Midbrain (tissue), 1 donor: Measurements from ENCODE around the gene CDC42EP1.
"Not testable (repeated sequence)": the region's sequence is repeated elsewhere in the genome, so short reads cannot be mapped to it uniquely, and the experiment has no call there.

ENCODE experiments used
- DNase-seq: peaks from one replicate; lab custom pipeline; 2025; lab: John Stamatoyannopoulos, UW

Gene CDC42EP1

DNA sequence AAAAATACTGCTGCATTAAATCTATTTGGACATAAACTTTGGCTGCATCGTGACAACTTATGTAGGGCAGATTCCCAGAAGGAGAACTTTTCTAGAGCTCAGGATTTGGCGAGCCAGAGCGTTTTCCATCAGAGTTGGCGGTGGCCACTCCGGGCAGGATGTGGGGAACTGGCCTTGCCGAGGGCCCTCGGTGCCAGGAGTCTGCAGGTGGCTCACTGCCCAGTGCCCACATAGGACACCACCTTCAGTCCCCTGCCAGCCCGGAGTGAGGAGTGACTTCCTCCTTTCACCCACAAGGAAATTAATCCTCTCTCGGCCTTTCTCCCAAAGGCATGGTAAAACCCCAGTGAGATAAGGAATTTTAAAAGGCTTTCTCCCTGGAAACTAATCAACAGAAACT is 21.2 kb downstream of the CDC42EP1 start:
- peak; percentile 61 for DNase-seq

DNA sequence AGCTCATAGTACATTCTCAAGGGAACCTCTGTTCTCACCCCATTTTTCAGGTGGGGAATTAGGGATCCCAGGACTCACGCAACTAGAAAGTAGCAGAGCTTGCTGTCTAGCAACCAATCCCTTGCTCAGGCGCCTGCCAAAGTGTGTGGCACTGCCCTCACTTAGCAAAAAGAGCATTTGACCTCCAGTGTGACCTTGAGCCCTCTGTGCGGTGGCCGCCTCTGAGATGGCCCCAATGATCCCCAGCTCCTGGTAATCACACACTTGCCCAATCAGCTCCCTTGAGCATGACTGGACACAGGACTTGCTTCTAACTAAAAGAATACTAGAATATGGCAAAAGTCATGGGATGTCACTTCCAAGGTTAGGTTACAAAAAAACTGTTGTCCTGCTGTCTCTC is 22.2 kb downstream of the CDC42EP1 start:
- DNase-seq: no peak

DNA sequence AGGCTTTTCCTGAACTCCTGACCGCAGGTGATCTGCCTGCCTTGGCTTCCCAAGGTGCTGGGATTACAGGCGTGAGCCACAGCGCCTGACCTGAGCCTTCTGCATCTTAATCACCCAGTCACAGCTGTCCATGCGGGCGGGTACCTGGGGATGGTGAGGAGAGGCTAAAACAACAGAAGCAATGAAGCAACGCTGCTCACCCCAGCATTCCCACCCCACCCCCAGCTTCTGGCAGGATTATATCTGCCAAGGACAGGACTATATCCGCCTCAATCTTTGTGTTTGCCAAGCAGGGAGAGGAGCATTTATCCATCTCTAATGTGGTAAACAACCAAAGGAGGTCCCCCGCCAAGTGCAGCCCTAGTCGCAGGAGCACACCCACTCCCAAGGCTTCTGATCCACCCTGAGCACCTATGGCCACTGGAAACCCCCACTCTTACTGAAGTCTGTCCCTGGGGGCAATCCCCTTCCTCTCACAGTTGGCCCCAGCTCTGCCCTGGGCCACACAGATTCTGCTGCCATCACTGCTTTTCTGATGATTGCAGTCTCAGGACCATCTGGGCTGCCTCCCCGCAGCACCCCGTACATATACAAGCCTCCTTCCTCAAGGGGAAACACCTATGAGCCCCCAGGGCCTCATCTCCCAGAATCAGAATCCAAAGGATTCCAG is 28.4 kb downstream of the CDC42EP1 start:
- DNase-seq: no peak

DNA sequence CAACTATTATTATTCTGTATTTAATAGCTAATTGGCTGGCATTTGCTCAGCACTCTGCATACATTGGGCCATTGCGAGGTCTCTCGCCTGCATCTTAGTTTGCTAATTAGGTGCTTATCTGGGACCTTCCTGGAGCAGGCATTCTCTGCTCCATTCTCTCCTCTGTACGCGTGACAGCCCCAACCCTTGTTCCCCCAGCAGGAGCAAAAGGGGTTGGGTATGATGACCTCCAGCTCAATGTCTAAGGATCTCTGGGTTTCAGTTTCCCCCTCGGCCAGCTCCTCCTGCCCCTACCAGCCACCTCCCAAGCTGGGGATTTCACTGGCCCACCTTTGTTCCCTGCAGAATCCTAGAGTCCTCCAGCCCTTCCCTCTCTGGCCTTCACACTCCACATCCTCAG is 29.4 kb downstream of the CDC42EP1 start:
- DNase-seq: no peak

DNA sequence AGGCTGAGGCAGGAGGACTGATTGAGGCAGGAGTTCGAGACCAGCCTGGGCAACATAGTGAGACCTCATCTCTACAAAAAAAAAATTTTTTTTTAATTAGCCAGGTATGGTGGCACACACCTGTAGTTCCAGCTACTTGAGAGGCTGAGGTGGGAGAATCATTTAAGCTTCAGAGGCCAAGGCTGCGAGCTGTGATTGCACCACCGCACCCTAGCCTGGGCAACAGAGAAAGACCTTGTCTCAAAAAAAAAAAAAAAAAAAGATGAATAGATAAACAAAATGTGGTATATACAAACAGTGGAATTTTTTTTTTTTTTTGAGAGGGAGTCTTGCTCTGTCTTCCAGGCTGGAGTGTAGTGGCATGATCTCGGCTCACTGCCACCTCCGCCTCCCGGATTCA is 30.8 kb downstream of the CDC42EP1 start:
- not testable (repeated sequence) for DNase-seq

DNA sequence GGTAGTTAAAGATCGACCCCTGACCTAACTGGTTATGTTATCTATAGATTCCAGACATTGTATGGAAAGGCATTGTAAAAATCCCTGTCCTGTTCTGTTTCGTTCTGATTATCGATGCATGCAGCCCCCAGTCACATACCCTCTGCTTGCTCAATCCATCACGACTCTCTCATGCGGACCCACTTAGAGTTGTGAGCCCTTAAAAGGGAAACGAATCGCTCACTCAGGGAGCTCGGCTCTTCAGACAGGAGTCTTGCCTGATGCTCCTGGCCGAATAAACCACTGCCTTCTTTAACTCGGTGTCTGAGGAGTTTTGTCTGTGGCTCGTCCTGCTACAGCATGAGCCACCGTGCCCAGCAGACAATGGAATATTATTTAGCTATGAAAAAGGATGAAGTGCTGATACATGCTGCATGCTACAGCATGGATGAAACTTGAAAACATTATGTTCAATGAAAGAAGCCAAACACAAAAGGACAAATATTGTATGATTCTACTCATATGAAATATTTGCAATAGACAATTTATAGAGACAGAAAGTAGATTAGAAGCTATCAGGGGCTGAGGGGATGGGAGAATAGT is 31.6 kb downstream of the CDC42EP1 start:
- no peak for DNase-seq

DNA sequence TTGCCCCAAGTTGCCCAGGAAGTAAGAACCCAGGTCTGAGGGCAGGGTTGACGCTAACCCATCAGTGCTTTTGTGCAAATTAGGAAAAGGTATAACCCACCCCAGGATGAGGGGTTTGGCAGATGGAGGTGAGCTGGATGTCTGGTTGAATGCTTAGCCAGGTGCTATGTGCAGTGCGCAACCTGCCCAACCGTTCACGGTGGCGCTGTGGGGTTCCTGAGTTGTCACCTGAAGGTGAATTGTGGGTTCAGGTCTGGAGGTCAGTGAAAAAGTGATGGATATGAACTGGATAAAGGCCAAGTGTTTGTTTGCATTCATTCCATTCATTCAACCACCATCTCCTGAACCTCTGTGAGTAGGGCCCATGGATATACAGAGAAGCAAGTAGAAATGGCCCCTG is 34.0 kb downstream of the CDC42EP1 start:
- no peak for DNase-seq

DNA sequence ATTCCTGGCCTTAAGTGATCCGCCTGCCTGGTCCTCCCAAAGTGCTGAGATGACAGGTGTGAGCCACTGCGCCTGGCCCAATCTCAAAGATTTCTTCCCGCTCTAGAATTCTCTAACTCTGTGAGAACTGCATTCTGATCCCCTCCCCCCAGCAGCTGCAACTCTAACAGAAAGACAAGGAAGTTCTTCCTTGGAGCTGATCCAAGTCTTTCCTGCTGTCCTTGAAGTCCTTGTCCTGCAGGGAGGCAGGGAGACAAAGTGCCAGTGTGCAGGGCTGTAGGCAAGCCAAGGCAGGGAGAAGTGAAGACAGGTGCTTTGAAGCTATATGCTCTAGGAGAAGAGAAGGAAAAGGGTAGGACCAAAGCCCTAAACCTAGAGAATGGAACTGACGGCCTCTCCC is 38.9 kb downstream of the CDC42EP1 start:
- DNase-seq: no peak

DNA sequence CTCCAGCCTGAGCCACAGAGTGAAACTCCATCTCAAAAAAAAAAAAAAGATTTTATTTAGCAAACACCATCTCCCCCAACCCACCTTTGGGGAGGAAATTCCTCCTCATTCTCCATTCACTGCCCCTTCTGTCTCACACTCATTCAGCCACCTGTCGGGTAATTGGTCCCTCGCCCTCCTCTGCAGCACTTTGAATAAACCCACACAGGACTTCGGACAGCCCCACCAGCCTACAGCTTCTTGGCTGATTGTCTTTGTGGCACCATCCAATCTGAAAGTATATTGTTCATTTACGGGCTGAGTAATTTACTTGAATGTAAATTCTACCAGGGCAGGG is 40.9 kb downstream of the CDC42EP1 start:
- no peak for DNase-seq

DNA sequence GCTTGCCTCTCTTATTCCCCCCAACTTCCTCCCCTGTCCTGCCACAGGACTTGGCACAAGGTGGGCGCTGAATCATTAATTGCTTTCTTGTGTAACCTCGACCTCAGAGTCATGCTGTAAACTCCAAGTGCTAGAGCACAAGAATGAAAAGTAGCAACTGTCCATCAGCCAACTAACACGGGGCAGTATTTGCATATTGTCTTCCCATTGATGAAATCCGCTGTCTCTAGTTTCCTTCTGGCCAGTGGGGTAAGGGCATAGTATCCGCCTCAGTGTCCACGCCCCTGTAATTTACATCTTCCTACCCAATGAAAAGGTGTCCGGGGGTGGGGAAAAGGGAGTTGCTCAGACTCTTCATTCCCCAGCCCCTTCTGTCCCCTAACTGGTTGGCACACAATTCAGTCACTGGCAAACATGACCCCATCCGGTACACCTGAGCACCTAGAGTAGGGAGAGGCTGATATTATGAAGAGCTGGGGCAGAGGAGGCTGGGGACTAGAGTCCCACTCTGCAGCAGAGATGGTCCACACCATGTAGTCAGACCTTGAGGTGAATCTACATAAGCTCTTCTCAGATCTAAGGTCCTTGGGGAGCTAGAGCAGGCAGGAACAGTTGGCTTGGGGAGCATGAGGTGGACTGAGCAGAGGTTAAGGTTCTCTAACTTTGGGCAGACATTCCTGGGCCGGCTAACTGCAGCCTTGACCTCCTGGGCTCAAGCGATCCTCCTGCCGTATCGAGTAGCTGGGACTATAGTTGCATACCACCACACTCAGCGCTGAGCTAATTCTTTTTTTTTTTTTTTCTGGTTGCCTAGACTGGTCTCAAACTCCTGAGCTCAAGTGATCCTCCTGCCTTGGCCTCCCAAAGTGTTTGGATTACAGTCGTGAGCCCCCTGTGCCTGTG is 41.5 kb downstream of the CDC42EP1 start:
- DNase-seq: no peak

DNA sequence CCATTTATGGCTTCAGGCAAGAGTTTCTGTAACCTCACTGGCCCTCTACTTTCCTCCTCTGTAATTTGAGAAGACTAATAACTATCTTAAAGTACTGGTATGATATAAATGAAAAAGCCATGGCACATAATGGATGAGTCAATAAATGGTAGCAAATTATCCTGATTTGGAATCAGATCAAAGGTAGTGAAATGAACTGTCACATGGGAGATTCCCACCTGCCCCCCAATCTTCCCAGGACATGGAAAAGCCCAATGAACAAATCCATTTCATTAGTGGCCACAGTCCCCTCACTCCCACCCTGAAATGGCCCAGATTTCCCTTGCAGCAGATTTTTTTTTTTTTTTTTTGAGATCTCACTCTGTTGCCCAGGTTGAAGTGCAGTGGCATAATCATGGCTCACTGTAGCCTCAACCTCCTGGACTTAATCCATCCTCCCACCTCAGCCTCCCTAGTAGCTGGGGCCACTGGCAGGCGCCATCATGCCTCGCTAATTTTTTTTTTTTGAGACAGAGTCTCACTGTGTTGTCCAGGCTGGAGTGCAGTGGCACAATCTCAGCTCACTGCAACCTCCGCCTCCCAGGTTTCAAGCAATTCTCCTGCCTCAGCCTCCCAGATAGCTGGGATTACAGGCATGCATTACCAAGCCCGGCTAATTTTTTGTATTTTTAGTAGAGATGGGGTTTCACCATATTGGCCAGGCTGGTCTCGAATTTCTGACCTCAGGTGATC is 42.4 kb downstream of the CDC42EP1 start:
- DNase-seq: not testable (repeated sequence)

DNA sequence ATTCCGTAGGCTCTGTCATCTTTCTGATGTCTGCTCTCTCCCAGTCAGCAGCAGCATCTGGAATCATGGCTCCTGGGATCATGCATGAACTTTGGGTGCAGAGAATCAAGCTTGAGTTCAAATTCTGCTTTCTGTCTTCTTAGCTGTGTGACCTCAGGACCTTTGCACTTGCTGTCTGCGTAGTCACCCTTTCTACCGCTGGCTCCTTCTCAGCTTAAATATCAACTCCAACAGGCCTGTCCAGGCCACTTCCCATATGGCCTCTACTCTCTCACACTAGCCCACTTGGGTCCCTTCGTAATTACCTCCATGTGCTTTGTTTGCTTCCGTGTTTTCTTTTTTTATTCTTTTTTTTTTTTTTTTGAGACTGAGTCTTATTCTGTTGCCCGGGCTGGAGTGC is 43.8 kb downstream of the CDC42EP1 start:
- DNase-seq: no peak

DNA sequence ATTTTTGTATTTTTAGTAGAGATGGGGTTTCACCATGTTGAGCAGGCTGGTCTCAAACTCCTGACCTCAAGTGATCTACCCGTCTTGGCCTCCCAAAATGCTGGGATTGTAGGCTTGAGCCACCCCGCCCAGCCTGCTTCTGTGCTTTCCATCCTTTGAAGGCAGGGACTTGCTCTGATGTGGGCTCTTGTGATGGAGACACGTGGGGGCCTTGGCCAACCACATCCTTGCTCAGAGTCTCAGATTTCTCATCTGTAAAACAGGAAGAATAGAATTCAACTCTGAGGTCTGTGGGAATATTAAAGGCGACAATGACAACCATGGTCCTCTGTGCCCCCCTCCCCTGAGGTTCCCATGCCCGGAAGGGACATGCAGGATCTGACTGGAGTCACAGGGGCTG is 44.6 kb downstream of the CDC42EP1 start:
- DNase-seq: no peak

DNA sequence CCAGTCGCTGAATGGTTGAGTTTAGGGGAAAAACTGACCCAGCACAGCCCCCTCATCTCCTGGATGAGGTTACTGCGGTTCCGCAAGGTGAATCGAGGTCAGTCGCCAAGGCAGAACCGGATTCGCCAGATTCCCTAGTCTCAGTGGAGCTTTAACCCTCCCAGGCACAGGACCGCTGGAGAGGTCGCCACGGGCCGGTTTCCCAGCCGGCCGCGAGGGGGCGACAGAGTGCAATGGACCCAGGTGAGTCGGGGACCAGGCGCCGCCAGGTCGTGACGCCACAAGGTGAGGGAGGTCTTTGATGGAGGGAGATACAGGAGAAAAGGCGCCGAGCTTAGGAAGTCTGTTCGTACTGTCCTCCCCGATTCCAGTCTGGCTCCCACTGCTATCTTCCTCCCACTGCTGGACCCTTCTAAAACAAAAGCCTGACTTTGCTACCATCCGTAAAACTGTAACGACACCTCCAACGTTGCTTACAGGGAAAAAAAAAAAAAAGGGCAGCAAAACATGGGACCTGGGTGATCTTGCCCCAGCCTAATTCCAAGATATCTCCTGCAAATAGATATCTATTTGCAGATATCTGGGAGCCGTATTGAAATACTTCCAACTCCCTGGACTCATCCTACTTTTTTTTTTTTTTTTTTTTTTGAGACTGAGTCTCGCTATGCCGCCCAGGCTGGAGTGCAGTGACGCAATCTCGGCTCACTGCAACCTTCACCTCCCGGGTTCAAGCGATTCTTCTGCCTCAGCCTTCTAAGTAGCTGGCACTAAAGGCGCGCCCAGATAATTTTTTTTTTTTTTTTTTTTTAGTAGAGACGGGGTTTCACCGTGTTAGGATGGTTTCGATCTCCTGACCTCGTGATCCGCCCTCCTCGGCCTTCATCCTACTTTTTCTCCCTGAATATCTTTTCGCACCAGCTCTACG is 47.0 kb downstream of the CDC42EP1 start:
- peak; percentile 85 for DNase-seq

DNA sequence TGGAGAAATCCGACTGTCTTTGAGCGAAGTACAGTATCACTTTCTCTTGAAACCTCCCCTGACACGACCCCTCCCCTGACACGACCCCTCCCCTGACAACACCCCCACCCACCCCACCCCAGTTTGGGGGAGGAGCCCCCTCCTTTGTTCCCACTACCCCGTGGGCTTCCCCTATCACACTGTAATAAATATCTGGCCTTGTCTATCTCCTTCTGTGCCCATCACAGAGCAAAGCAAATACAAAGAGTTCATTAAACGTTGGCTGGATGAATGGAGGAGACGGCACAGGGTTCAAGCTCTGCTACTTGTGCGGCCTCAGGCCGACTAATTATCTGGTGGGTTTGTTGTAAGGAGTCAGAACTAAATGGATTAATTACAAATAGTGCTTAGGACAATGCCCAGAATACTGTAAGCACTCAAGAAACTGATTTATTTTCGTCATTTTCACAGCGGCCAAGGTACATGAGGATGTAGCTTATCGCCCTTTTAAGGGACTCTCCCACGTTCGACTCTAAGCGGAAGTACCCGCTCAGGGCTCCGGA is 47.7 kb downstream of the CDC42EP1 start:
- DNase-seq: no peak

DNA sequence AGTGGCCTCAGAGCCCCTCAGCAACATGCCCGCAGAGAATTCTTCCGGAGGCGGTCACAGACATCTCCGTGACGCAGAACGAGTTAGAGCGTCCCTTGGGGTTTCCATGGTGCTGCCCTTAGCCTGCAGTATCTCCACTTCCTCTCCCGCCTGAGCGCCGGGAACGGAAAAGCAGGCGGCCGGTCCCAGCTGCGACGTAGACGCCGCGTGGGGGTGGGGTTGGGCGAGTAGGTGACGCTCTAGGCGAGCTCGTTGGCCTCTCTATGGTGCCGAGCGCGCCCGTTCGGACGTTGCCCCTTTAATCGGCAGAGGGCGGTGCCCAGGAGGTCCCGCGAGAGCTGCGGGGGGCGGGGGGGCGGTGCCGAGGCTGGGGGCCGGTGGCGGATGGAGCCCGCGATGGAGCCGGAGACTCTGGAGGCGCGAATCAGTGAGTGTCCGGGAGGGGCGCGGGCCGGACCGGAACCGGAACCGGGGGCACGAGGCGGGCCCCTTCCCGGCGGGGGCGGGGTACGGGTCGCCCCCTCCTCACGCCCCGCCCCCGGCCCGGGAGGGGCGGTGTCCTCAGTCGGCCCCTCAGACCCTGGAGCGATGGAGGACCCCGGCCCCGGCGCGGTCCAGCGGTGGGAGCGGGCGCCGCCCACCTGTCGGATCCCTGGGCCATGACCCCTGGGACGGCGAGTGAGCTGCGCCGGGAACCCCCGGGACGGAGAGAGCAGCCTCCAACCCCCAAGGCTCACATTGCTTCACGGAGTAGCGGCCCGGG is 48.4 kb downstream of the CDC42EP1 start, which contains the start of gene GGA1:
GGA1 (plus strand) TSS at position 358 of the 763 bp plus-strand sequence; CDS start at position 385, 27 bp downstream.
- peak; percentile 99 for DNase-seq

DNA sequence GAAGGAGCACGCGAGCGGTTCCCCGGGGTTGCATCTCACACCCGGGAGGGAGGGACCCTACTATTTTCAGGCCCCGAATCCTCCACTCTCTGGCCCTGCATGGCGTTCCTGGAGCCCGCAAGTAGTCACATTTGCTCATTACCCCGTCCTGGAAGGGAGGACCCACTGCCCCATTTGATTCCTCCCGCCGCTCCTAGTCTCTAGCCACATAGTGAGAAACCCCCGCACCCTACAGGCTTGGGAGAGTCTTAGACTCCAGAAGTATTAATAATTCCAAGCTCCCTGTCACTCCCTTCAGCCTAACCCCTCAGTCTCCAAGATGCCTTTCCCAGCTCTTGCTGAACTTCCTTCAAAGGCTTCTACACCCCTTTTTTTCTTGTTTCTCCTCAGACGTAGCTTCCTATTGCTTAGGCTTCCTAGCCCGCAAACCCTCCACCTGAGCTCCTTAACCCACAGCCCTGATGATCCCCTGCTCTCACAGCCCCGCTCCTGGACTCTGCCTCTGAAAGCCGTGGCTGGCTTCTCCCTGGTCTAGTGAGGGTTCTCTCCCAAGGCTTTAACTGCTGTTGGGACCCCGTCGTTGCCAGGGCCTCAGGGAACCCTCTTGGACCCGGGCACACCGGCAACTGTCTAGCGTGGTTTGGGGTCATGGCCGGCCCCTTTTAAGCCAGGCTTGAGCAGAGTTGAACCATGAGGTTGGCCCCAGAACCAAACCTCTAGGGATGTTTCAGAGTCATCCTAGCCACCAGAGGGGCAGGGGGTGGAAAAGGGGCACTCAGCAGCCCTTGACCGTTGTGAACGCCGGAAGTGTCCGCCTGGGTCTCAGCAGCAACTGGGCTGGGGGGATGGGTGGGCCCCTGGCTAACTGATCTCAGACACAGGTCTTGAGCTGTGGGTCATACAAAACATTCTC is 49.2 kb downstream of the CDC42EP1 start:
- DNase-seq: no peak

DNA sequence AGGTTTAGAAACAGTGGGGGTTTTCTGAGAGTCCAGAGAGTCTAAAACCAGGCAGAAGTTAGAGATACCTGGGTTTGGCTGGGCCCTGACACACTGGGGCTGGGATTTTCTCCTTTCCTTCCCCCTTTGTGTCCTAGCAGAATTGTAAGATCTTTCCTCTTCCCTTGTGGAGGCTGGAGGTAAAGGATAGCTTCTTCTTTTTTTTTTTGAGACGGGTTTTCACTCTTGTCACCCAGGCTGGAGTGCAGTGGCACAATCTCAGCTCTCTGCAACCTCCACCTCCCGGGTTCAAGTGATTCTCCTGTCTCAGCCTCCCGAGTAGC is 49.8 kb downstream of the CDC42EP1 start:
- not testable (repeated sequence) for DNase-seq

DNA sequence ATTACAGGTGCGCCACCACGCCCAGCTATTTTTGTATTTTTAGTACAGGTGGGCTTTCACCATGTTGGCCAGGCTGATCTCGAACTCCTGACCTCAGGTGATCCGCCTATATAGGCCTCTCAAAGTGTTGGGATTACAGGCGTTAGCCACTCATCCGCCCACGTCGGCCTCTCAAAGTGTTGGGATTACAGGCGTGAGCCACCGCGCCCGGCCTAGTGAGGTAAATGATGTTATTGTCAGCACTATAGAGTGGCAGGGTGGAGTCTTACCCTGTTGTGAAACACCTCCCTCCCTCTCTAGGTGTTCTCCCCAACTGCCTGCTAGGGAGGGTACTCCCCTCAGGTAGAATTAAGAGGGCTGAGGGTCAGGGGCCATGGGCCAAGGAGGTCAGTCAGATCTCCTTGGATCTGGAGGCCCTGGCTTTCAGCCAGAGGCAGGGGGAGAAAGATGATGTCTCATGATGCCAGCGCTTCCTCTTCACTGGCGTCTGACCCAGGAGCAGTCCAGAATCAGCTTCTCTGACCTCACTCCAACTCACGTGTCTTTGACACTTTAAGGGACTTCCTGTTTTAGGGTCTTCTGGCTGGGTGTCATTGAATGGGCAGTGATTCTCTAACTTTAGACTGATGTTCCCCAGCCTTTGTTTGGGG is 50.3 kb downstream of the CDC42EP1 start:
- peak; percentile 26 for DNase-seq
